Measurements from ENCODE around the gene PPID.
A peak's percentile ranks its signal among the peaks of the same experiment; 100 is the strongest.
"Not testable (repeated sequence)": the region's sequence is repeated elsewhere in the genome, so short reads cannot be mapped to it uniquely, and the experiment has no call there.

The PPID gene

GRCh38 chr4:158671665-158671914, 51.6 kb downstream of the PPID start, which contains the start of gene C4orf46:
Gene C4orf46, minus strand, starts transcription at chr4:158671887. Its CDS starts 86 bp downstream, at chr4:158671801.
- in situ Hi-C loops (cut with HindIII; ENCODE audit: low sequenced_read_pairs), result no loop called here
- DNase-seq (ENCODE audit: low read depth), result no peak
- TF ChIP-seq CTCF (IDR thresholded peaks at IDR 0.05; ENCODE audit: low read depth, low read length, missing control alignments), result no peak
- peak within 1 kb of the TSS; percentile 93 for H3K4me3 ChIP-seq (ENCODE audit: low read depth, low read length)

GRCh38 chr4:158670975-158671664, 52.1 kb downstream of the PPID start:
- DNase-seq (ENCODE audit: low read depth), result peak; percentile 76
- in situ Hi-C loops (cut with HindIII; ENCODE audit: low sequenced_read_pairs), result no loop called here
- no peak for TF ChIP-seq CTCF (IDR thresholded peaks at IDR 0.05; ENCODE audit: low read depth, low read length, missing control alignments)
- peak overlapping the region; percentile 93 for H3K4me3 ChIP-seq (ENCODE audit: low read depth, low read length)

- no peak for TF ChIP-seq CTCF (IDR thresholded peaks at IDR 0.05; ENCODE audit: low read depth, low read length, missing control alignments)
- DNase-seq (ENCODE audit: low read depth), result no peak
- in situ Hi-C loops (cut with HindIII; ENCODE audit: low sequenced_read_pairs), result no loop called here
- H3K4me3 ChIP-seq (ENCODE audit: low read depth, low read length), result no peak overlapping the region
Observed at GRCh38 chr4:158669310-158669709, 53.9 kb downstream of the PPID start.

- in situ Hi-C loops (cut with HindIII; ENCODE audit: low sequenced_read_pairs), result no loop called here
- TF ChIP-seq CTCF (IDR thresholded peaks at IDR 0.05; ENCODE audit: low read depth, low read length, missing control alignments), result peak; percentile 70
- H3K4me3 ChIP-seq (ENCODE audit: low read depth, low read length), result no peak overlapping the region
- DNase-seq (ENCODE audit: low read depth), result no peak
Observed at GRCh38 chr4:158667651-158668198, 55.5 kb downstream of the PPID start.

GRCh38 chr4:158666892-158667291, 56.3 kb downstream of the PPID start:
- H3K4me3 ChIP-seq (ENCODE audit: low read depth, low read length), result no peak overlapping the region
- no peak for DNase-seq (ENCODE audit: low read depth)
- in situ Hi-C loops (cut with HindIII; ENCODE audit: low sequenced_read_pairs), result no loop called here
- no peak for TF ChIP-seq CTCF (IDR thresholded peaks at IDR 0.05; ENCODE audit: low read depth, low read length, missing control alignments)

- H3K4me3 ChIP-seq (ENCODE audit: low read depth, low read length), result no peak overlapping the region
- no peak for DNase-seq (ENCODE audit: low read depth)
- in situ Hi-C loops (cut with HindIII; ENCODE audit: low sequenced_read_pairs), result no loop called here
- no peak for TF ChIP-seq CTCF (IDR thresholded peaks at IDR 0.05; ENCODE audit: low read depth, low read length, missing control alignments)
Observed at GRCh38 chr4:158664806-158665205, 58.4 kb downstream of the PPID start.

GRCh38 chr4:158663707-158664625, 59.2 kb downstream of the PPID start:
- in situ Hi-C loops (cut with HindIII; ENCODE audit: low sequenced_read_pairs); DNase-seq (ENCODE audit: low read depth): not testable (repeated sequence)

GRCh38 chr4:158663255-158663654, 59.9 kb downstream of the PPID start:
- in situ Hi-C loops (cut with HindIII; ENCODE audit: low sequenced_read_pairs); DNase-seq (ENCODE audit: low read depth); H3K4me3 ChIP-seq (ENCODE audit: low read depth, low read length): not testable (repeated sequence)

More at GRCh38 chr4:158663707-158664625, 59.2 kb downstream of the PPID start:
- not testable (repeated sequence) for H3K4me3 ChIP-seq (ENCODE audit: low read depth, low read length)
